ENCODE results near the gene OR2W3.
A peak's percentile ranks its signal among the peaks of the same experiment; 100 is the strongest.
"Not testable (repeated sequence)": the region's sequence is repeated elsewhere in the genome, so short reads cannot be mapped to it uniquely, and the experiment has no call there.

DNA sequence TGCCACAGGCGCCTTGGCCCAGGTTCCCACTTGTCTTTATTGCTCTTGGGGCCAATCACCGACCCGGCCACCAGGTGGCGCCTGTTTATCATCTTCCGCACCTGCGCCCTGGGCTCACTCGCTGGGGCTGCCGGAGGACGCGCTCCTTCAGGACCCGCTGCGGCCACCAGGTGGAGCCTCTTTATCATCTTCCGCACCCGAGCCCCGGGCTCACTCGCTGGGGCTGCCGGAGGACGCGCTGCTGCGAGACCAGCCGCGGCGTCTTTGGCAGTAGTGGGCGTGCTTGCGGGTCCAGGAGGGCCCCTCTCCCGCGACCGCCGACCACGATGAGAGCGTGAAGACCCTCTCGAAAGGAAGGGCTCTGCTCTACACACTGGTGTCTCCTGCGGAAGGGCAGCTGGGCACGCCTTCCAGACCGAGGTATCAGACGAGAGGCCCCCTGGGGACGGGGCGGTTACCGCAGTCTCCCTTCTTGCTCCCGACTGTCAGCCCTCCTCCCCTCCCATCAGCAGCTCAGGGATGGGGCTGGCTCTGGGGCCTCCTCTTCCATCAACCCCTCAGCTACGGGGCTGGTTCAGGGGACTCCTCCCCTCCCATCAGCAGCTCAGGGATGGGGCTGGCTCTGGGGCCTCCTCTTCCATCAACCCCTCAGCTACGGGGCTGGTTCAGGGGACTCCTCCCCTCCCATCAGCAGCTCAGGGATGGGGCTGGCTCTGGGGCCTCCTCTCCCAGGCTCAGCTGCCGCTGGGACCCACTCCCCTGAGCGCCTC is 41.8 kb downstream of the OR2W3 start:
- TF ChIP-seq, protein P1, sequence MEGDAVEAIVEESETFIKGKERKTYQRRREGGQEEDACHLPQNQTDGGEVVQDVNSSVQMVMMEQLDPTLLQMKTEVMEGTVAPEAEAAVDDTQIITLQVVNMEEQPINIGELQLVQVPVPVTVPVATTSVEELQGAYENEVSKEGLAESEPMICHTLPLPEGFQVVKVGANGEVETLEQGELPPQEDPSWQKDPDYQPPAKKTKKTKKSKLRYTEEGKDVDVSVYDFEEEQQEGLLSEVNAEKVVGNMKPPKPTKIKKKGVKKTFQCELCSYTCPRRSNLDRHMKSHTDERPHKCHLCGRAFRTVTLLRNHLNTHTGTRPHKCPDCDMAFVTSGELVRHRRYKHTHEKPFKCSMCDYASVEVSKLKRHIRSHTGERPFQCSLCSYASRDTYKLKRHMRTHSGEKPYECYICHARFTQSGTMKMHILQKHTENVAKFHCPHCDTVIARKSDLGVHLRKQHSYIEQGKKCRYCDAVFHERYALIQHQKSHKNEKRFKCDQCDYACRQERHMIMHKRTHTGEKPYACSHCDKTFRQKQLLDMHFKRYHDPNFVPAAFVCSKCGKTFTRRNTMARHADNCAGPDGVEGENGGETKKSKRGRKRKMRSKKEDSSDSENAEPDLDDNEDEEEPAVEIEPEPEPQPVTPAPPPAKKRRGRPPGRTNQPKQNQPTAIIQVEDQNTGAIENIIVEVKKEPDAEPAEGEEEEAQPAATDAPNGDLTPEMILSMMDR (tag by site-specific recombination; IDR thresholded peaks at IDR 0.05), result peak; percentile 50
- TF ChIP-seq, protein P2, sequence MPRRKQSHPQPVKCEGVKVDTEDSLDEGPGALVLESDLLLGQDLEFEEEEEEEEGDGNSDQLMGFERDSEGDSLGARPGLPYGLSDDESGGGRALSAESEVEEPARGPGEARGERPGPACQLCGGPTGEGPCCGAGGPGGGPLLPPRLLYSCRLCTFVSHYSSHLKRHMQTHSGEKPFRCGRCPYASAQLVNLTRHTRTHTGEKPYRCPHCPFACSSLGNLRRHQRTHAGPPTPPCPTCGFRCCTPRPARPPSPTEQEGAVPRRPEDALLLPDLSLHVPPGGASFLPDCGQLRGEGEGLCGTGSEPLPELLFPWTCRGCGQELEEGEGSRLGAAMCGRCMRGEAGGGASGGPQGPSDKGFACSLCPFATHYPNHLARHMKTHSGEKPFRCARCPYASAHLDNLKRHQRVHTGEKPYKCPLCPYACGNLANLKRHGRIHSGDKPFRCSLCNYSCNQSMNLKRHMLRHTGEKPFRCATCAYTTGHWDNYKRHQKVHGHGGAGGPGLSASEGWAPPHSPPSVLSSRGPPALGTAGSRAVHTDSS (tag by site-specific recombination; IDR thresholded peaks at IDR 0.05), result not testable (repeated sequence)
- TF ChIP-seq ZNF184 (tag by site-specific recombination; IDR thresholded peaks at IDR 0.05); ZNF274 (IDR thresholded peaks at IDR 0.05; ENCODE audit: low read length); ZNF274 (tag by site-specific recombination; IDR thresholded peaks at IDR 0.05; ENCODE audit: borderline replicate concordance); ZNF639 (tag by site-specific recombination; IDR thresholded peaks at IDR 0.05); ZNF16 (tag by site-specific recombination; IDR thresholded peaks at IDR 0.05; ENCODE audit: low read depth); ZNF112 (tag by site-specific recombination; IDR thresholded peaks at IDR 0.05); ZNF692 (tag by site-specific recombination; IDR thresholded peaks at IDR 0.05); KLF10 (tag by site-specific recombination; IDR thresholded peaks at IDR 0.05); YY1 (tag by site-specific recombination; IDR thresholded peaks at IDR 0.05); ZNF660 (tag by site-specific recombination; IDR thresholded peaks at IDR 0.05); ZNF629 (tag by site-specific recombination; IDR thresholded peaks at IDR 0.05): not testable (repeated sequence)
- TF ChIP-seq, protein P3, sequence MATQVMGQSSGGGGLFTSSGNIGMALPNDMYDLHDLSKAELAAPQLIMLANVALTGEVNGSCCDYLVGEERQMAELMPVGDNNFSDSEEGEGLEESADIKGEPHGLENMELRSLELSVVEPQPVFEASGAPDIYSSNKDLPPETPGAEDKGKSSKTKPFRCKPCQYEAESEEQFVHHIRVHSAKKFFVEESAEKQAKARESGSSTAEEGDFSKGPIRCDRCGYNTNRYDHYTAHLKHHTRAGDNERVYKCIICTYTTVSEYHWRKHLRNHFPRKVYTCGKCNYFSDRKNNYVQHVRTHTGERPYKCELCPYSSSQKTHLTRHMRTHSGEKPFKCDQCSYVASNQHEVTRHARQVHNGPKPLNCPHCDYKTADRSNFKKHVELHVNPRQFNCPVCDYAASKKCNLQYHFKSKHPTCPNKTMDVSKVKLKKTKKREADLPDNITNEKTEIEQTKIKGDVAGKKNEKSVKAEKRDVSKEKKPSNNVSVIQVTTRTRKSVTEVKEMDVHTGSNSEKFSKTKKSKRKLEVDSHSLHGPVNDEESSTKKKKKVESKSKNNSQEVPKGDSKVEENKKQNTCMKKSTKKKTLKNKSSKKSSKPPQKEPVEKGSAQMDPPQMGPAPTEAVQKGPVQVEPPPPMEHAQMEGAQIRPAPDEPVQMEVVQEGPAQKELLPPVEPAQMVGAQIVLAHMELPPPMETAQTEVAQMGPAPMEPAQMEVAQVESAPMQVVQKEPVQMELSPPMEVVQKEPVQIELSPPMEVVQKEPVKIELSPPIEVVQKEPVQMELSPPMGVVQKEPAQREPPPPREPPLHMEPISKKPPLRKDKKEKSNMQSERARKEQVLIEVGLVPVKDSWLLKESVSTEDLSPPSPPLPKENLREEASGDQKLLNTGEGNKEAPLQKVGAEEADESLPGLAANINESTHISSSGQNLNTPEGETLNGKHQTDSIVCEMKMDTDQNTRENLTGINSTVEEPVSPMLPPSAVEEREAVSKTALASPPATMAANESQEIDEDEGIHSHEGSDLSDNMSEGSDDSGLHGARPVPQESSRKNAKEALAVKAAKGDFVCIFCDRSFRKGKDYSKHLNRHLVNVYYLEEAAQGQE (tag by site-specific recombination; IDR thresholded peaks at IDR 0.05), result not testable (repeated sequence)
- TF ChIP-seq, protein P4, sequence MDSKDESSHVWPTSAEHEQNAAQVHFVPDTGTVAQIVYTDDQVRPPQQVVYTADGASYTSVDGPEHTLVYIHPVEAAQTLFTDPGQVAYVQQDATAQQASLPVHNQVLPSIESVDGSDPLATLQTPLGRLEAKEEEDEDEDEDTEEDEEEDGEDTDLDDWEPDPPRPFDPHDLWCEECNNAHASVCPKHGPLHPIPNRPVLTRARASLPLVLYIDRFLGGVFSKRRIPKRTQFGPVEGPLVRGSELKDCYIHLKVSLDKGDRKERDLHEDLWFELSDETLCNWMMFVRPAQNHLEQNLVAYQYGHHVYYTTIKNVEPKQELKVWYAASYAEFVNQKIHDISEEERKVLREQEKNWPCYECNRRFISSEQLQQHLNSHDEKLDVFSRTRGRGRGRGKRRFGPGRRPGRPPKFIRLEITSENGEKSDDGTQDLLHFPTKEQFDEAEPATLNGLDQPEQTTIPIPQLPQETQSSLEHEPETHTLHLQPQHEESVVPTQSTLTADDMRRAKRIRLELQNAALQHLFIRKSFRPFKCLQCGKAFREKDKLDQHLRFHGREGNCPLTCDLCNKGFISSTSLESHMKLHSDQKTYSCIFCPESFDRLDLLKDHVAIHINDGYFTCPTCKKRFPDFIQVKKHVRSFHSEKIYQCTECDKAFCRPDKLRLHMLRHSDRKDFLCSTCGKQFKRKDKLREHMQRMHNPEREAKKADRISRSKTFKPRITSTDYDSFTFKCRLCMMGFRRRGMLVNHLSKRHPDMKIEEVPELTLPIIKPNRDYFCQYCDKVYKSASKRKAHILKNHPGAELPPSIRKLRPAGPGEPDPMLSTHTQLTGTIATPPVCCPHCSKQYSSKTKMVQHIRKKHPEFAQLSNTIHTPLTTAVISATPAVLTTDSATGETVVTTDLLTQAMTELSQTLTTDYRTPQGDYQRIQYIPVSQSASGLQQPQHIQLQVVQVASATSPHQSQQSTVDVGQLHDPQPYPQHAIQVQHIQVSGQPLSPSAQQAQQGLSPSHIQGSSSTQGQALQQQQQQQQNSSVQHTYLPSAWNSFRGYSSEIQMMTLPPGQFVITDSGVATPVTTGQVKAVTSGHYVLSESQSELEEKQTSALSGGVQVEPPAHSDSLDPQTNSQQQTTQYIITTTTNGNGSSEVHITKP (tag by site-specific recombination; IDR thresholded peaks at IDR 0.05), result not testable (repeated sequence)

All from HEK293 (cell line).